ENCODE results near the gene PICALM. TPM values are rescaled to one million over a fixed set of nuclear protein-coding genes. Genes with fewer than 3 reads are reported as not detected.
A peak's percentile ranks its signal among the peaks of the same experiment; 100 is the strongest.

PICALM gene
- polyA plus RNA-seq, 1 experiment = 303 TPM

DNA sequence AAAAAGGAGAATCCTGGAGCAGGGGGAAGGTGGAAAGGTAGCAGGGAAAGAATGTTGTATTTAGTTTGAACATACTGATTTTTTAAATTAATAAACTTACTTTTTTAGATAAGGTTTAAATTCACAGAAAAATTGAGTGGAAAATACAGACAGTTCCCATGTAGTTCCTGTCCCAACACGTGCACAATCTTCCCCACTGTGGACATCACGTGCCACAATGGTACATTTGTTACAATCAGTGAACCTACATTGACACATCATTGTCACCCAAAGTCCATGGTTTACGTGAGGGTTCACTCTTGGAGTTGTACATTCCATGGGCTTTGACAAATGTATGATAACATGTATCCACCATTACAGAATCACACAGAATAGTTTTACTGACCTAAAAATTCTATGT lies 10.5 kb upstream of the PICALM start:
- ChIA-PET POLR2A (no interaction called here), CTCF (no interaction called here)
- Histone ChIP-seq H3K27ac (ENCODE audit: low read depth, low read length) (no peak overlapping the region), H3K4me3 (ENCODE audit: low read depth, low read length) (no peak overlapping the region), H3K9me3 (ENCODE audit: control insufficient read depth, insufficient read depth, low read length) (no peaks in the 10 kb centered on the region), H3K27me3 (ENCODE audit: control insufficient read depth, insufficient read depth, low read length) (no peaks in the 10 kb centered on the region)
- no peak for TF ChIP-seq CTCF (IDR thresholded peaks at IDR 0.05; ENCODE audit: low read depth, low read length)
- DNase-seq (ENCODE audit: low read depth, low spot score) = no peak

- CTCF ChIA-PET = interaction anchor here (0.8 to 1.0 kb wide), 2 partner anchors 120 to 219 kb away, joined by 3 to 4 read pairs; partner anchors contain the start of gene CCDC83
- POLR2A ChIA-PET = no interaction called here
Measured at GRCh38 chr11:86073948-86074347, 5.1 kb upstream of the PICALM start.

DNA sequence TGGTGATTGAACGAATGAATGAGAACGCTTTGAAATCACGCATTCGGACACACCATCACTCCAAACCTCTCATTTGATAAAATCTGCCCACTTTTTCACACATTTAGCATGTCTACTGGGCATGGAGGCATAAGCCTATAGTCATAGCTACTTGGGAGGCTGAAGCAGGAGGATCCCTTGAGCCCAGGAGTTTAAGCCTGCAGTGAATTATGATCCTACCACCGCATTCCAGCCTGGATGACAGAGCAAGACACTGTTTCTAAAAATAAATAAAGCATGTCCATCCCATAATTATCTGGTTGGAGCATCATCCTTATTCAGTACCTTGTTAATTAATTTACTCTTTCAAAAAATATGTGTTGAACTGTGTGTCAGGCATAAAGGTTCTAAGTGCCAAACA lies 3.3 kb upstream of the PICALM start:
- no peak overlapping the region for H3K4me3 ChIP-seq (ENCODE audit: low read depth, low read length)
- H3K27me3 ChIP-seq (ENCODE audit: control insufficient read depth, insufficient read depth, low read length) = no peaks in the 10 kb centered on the region
- no peak for TF ChIP-seq CTCF (IDR thresholded peaks at IDR 0.05; ENCODE audit: low read depth, low read length)
- POLR2A ChIA-PET = no interaction called here
- DNase-seq (ENCODE audit: low read depth, low spot score) = no peak
- H3K27ac ChIP-seq (ENCODE audit: low read depth, low read length) = no peak overlapping the region
- no peaks in the 10 kb centered on the region; the same call in 1 of the 2 replicates for H3K9me3 ChIP-seq (ENCODE audit: control insufficient read depth, insufficient read depth, low read length)
- CTCF ChIA-PET = no interaction called here

More at GRCh38 chr11:86073948-86074347, 5.1 kb upstream of the PICALM start:
- H3K27me3 ChIP-seq (ENCODE audit: control insufficient read depth, insufficient read depth, low read length) = no peaks in the 10 kb centered on the region
- no peak overlapping the region for H3K27ac ChIP-seq (ENCODE audit: low read depth, low read length)
- DNase-seq (ENCODE audit: low read depth, low spot score) = no peak
- H3K9me3 ChIP-seq (ENCODE audit: control insufficient read depth, insufficient read depth, low read length) = no peaks in the 10 kb centered on the region
- no peak for TF ChIP-seq CTCF (IDR thresholded peaks at IDR 0.05; ENCODE audit: low read depth, low read length)
- H3K4me3 ChIP-seq (ENCODE audit: low read depth, low read length) = no peak overlapping the region

GRCh38 chr11:86070142-86071056 lies 1.5 kb upstream of the PICALM start:
- H3K4me3 ChIP-seq (ENCODE audit: low read depth, low read length) = 0 out of 2 replicates have a peak overlapping the region, but pooled peaks have one; percentile 3
- DNase-seq (ENCODE audit: low read depth, low spot score) = no peak
- POLR2A ChIA-PET = interaction anchor here (0.6 to 1.8 kb wide), 6 partner anchors 88 to 148 kb away, joined by 3 to 21 read pairs (median 5); no protein-coding TSS in a partner anchor

More at GRCh38 chr11:86070142-86071056, 1.5 kb upstream of the PICALM start:
- Histone ChIP-seq H3K27me3 (ENCODE audit: control insufficient read depth, insufficient read depth, low read length) (no peaks in the 10 kb centered on the region), H3K27ac (ENCODE audit: low read depth, low read length) (peak overlapping the region; percentile 100), H3K9me3 (ENCODE audit: control insufficient read depth, insufficient read depth, low read length) (no peaks in the 10 kb centered on the region; the same call in 1 of the 2 replicates)
- no peak for TF ChIP-seq CTCF (IDR thresholded peaks at IDR 0.05; ENCODE audit: low read depth, low read length)
- CTCF ChIA-PET = interaction anchor here (0.9 to 3.1 kb wide), 3 partner anchors 29 to 123 kb away, joined by 3 to 22 read pairs (median 9); no protein-coding TSS in a partner anchor

Measured in AG04450 (cell line).